Measurements from ENCODE around the gene SLC35G3.

The SLC35G3 gene

DNA sequence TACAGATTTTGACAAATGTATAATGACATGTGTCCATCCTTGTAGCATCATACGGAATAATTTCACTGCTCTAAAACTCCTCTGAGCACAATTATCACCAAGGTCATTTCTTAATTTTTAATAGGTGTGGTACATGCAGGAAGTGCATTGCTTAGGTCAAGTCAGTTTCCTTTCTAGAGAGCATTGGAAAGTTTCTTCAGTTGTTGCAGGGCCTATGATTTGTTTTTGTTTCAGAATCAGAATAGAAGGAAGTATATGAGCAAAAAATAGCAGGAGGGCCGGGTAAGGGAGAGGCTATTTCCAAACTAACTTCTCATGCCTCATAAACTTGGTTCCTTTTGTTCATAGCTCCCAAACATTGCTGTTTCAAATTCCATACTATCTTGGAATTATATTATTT lies 24.7 kb upstream of the SLC35G3 start:
- Histone ChIP-seq H3K27me3 (ENCODE audit: low read length) (no peaks in the 10 kb centered on the region), H2AFZ (ENCODE audit: low read depth, low read length, severe bottlenecking) (no peak overlapping the region), H3K9me3 (ENCODE audit: insufficient read depth, low read length) (no peaks in the 10 kb centered on the region), H4K20me1 (ENCODE audit: low read depth, low read length) (no peaks in the 10 kb centered on the region), H3K36me3 (ENCODE audit: low read length) (no peaks in the 10 kb centered on the region), H3K4me3 (ENCODE audit: insufficient read depth, low read length, poor library complexity, severe bottlenecking) (no peak overlapping the region), H3K27ac (ENCODE audit: low read depth, low read length) (no peak overlapping the region), H3F3A (ENCODE audit: insufficient read depth) (no peaks in the 10 kb centered on the region), H3K79me2 (ENCODE audit: insufficient read depth, low read length) (no peaks in the 10 kb centered on the region), H3K4me2 (ENCODE audit: low read depth, low read length, poor library complexity, severe bottlenecking) (no peak overlapping the region), H3K9ac (ENCODE audit: low read length) (no peak overlapping the region), H3K9me2 (replicated peaks; ENCODE audit: insufficient read depth, low read length) (no peaks in the 10 kb centered on the region)
- TF ChIP-seq EZH2phosphoT487 (conservative IDR thresholded peaks at IDR 0.05; ENCODE audit: low read length): no peak
- TF ChIP-seq, protein P1, sequence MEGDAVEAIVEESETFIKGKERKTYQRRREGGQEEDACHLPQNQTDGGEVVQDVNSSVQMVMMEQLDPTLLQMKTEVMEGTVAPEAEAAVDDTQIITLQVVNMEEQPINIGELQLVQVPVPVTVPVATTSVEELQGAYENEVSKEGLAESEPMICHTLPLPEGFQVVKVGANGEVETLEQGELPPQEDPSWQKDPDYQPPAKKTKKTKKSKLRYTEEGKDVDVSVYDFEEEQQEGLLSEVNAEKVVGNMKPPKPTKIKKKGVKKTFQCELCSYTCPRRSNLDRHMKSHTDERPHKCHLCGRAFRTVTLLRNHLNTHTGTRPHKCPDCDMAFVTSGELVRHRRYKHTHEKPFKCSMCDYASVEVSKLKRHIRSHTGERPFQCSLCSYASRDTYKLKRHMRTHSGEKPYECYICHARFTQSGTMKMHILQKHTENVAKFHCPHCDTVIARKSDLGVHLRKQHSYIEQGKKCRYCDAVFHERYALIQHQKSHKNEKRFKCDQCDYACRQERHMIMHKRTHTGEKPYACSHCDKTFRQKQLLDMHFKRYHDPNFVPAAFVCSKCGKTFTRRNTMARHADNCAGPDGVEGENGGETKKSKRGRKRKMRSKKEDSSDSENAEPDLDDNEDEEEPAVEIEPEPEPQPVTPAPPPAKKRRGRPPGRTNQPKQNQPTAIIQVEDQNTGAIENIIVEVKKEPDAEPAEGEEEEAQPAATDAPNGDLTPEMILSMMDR (IDR thresholded peaks at IDR 0.05; ENCODE audit: insufficient read depth, low read length, poor library complexity, severe bottlenecking): no peak

DNA sequence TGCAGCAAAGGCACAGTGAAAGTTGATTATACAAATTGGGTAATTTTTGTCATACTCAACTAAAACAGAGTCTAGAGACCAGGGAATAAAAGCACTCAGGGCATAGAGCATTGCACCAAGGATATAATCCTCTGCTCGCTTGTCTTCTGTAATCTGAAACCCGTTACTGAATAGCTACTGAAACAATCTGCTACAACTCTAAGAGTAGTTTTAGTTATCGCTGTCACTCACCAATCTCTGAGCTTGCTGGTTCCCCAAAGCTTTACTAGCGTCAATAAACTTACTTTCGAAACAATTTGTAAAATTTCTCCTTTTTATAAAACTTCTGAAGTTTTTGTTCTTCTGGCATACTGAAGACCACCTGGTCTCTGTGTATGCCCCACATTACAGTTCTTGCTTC lies 22.9 kb upstream of the SLC35G3 start:
- Histone ChIP-seq H4K20me1 (ENCODE audit: low read depth, low read length) (no peaks in the 10 kb centered on the region), H2AFZ (ENCODE audit: low read depth, low read length, severe bottlenecking) (no peak overlapping the region), H3K79me2 (ENCODE audit: insufficient read depth, low read length) (no peaks in the 10 kb centered on the region), H3K9me3 (ENCODE audit: insufficient read depth, low read length) (no peaks in the 10 kb centered on the region), H3F3A (ENCODE audit: insufficient read depth) (no peaks in the 10 kb centered on the region), H3K4me2 (ENCODE audit: low read depth, low read length, poor library complexity, severe bottlenecking) (no peak overlapping the region), H3K4me3 (ENCODE audit: insufficient read depth, low read length, poor library complexity, severe bottlenecking) (no peak overlapping the region), H3K9ac (ENCODE audit: low read length) (no peak overlapping the region), H3K36me3 (ENCODE audit: low read length) (no peaks in the 10 kb centered on the region), H3K27me3 (ENCODE audit: low read length) (no peaks in the 10 kb centered on the region), H3K27ac (ENCODE audit: low read depth, low read length) (no peak overlapping the region), H3K9me2 (replicated peaks; ENCODE audit: insufficient read depth, low read length) (no peaks in the 10 kb centered on the region)
- TF ChIP-seq, protein P1 (IDR thresholded peaks at IDR 0.05; ENCODE audit: insufficient read depth, low read length, poor library complexity, severe bottlenecking): no peak
- no peak for TF ChIP-seq EZH2phosphoT487 (conservative IDR thresholded peaks at IDR 0.05; ENCODE audit: low read length)

DNA sequence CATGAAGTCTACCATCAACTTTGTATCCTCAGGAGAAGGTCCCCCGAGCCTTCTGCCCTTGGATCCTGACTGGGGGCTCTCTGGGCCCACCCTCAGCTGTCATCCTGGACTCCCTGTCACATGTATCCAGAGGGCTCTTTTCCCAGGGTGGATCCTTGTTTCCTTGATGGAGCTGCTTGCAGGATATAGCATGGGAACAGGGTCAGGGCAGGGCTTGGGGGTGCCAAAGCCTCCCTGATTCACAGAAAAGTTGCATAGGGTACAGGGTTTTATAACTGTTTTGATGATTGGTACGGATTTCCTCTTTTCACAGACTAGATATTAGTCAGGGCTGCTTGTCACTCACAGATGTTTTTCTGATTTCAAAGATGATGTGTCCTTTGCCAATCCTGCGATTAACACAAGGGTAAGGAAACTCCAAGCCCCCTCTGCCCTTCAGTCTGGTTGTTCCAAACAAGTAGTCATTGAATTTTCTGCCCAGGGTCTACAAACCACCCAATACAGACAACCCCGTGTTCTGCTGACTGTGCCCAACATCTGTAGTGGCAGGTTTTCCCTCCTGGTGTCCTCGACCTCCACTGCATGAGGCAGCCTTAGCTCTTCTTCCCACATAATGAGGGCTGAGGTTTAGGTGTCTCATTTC lies 20.6 kb upstream of the SLC35G3 start:
- Histone ChIP-seq H3K9ac (ENCODE audit: low read length) (no peak overlapping the region), H3F3A (ENCODE audit: insufficient read depth) (no peaks in the 10 kb centered on the region), H2AFZ (ENCODE audit: low read depth, low read length, severe bottlenecking) (no peak overlapping the region), H3K79me2 (ENCODE audit: insufficient read depth, low read length) (no peaks in the 10 kb centered on the region), H3K36me3 (ENCODE audit: low read length) (no peaks in the 10 kb centered on the region), H3K4me2 (ENCODE audit: low read depth, low read length, poor library complexity, severe bottlenecking) (no peak overlapping the region), H3K27me3 (ENCODE audit: low read length) (no peaks in the 10 kb centered on the region), H3K9me2 (replicated peaks; ENCODE audit: insufficient read depth, low read length) (no peaks in the 10 kb centered on the region), H3K9me3 (ENCODE audit: insufficient read depth, low read length) (no peaks in the 10 kb centered on the region), H3K27ac (ENCODE audit: low read depth, low read length) (no peak overlapping the region), H4K20me1 (ENCODE audit: low read depth, low read length) (no peaks in the 10 kb centered on the region), H3K4me3 (ENCODE audit: insufficient read depth, low read length, poor library complexity, severe bottlenecking) (no peak overlapping the region)
- TF ChIP-seq, protein P1 (IDR thresholded peaks at IDR 0.05; ENCODE audit: insufficient read depth, low read length, poor library complexity, severe bottlenecking): no peak
- no peak for TF ChIP-seq EZH2phosphoT487 (conservative IDR thresholded peaks at IDR 0.05; ENCODE audit: low read length)
